ENCODE measurements around the gene FAM98B. TPM values are rescaled to one million over a fixed set of nuclear protein-coding genes. Genes with fewer than 3 reads are reported as not detected.

FAM98B gene
- total RNA-seq, 1 experiment from 2014 or later, result 8.9 TPM

DNA sequence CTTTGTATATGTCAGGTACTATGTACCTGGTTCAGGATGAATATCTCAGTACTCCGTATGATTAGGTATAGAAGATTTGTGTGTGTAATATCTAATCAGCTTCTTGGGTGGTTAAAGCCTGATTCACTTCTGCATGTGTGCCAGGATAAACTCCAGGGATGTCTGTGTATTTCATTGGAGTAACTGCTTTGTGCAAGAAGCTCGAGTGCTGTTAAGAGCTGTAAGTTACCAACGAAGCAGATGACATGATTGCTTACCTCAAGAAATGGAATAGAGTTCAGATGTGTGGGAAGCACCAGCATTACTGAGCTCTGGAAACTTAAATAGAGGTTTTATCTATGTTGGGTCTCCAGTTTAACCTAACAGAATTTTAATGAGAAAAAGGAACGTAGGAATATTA lies 23.7 kb downstream of the FAM98B start:
- no peak for DNase-seq
- Histone ChIP-seq H3K36me3 (replicated peaks; ENCODE audit: control insufficient read depth, insufficient read depth, low read length) (peaks cover 5% of the 10 kb centered on the region), H3K27me3 (ENCODE audit: control insufficient read depth, insufficient read depth, low read length) (no peaks in the 10 kb centered on the region), H3K4me3 (ENCODE audit: insufficient read depth, low read depth, low read length) (no peak overlapping the region)

DNA sequence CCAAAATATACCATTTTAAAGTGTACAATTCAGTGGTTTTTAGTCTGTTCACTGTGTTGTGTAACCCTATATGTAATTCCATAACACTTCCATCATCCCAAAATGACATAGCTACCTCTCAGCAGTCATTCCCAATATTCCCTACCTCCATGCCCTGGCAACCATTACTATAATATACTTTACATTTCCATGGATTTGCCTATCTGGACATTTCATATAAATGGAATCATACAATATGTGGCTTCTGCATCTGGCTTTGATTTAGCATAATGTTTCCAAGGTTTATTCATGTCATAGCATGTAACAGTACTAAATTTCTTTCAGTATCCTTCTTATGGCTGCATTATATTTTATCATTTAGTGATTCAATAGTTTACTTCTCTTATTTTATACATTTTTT lies 25.3 kb downstream of the FAM98B start:
- Histone ChIP-seq H3K36me3 (replicated peaks; ENCODE audit: control insufficient read depth, insufficient read depth, low read length) (peaks cover 5% of the 10 kb centered on the region), H3K27me3 (ENCODE audit: control insufficient read depth, insufficient read depth, low read length) (no peaks in the 10 kb centered on the region), H3K4me3 (ENCODE audit: insufficient read depth, low read depth, low read length) (no peak overlapping the region)
- no peak for DNase-seq

DNA sequence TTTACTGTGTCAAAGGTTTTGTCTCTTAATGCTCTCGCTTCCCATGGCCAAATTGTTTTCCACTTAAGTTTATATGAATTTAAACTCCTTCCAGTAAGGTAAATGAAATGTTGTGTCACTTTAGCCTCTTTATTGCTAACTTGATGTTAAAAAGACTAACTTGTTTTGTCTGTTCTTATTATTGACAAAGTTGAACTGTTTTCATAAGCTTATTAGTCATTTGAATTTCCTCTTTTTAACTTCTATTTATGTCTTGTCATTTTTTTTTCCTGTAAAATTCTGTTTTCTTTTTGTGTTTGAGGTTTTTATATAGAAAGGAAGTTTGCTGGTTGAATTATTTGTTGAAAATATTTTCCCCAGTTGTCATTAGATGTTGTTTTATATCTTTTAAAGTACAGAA lies 25.8 kb downstream of the FAM98B start:
- H3K36me3 ChIP-seq (replicated peaks; ENCODE audit: control insufficient read depth, insufficient read depth, low read length), result peaks cover under 1% of the 10 kb centered on the region
- H3K4me3 ChIP-seq (ENCODE audit: insufficient read depth, low read depth, low read length), result no peak overlapping the region
- no peak for DNase-seq
- H3K27me3 ChIP-seq (ENCODE audit: control insufficient read depth, insufficient read depth, low read length), result no peaks in the 10 kb centered on the region

DNA sequence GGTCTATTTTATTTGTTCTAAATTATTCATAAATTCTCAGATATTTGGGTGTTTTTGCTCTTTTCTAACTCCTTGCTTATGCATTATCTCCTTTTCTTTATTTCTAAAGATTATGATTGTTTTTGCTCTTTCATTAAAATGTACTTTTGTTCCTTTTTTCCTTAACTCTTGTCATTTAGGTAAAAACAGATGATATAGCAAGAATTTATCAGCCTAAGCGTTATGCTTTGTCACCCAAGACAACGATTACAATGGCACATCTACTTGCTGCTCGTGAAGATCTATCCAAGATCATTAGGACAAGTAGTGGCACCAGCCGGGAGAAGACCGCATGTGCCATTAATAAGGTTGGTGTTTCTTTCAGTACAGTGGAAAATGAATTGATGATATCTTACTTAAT lies 27.2 kb downstream of the FAM98B start:
- Histone ChIP-seq H3K4me3 (ENCODE audit: insufficient read depth, low read depth, low read length) (no peak overlapping the region), H3K27me3 (ENCODE audit: control insufficient read depth, insufficient read depth, low read length) (no peaks in the 10 kb centered on the region), H3K36me3 (replicated peaks; ENCODE audit: control insufficient read depth, insufficient read depth, low read length) (no peaks in the 10 kb centered on the region; the same call in none of the 2 replicates)
- no peak for DNase-seq

DNA sequence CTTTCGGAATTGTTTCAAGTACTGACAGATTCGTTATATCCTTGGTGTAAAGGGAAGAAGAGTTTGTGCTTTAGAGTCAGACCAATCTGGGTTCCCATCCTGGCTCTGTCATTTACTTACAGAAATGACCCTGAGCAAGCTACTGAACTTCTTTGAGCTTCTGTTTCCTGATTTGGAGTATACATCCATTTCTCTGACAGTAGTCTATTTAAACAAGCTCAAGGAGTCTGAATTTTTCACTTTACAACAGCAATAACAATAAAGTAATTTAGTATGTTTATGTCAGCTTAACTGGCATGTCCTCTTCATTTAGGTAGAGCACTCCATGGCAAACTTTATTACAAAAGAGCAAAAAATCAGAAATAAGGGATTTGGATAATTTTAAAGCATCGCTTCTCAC lies 27.8 kb downstream of the FAM98B start:
- Histone ChIP-seq H3K36me3 (replicated peaks; ENCODE audit: control insufficient read depth, insufficient read depth, low read length) (no peaks in the 10 kb centered on the region; the same call in none of the 2 replicates), H3K27me3 (ENCODE audit: control insufficient read depth, insufficient read depth, low read length) (no peaks in the 10 kb centered on the region), H3K4me3 (ENCODE audit: insufficient read depth, low read depth, low read length) (no peak overlapping the region)
- DNase-seq, result no peak

DNA sequence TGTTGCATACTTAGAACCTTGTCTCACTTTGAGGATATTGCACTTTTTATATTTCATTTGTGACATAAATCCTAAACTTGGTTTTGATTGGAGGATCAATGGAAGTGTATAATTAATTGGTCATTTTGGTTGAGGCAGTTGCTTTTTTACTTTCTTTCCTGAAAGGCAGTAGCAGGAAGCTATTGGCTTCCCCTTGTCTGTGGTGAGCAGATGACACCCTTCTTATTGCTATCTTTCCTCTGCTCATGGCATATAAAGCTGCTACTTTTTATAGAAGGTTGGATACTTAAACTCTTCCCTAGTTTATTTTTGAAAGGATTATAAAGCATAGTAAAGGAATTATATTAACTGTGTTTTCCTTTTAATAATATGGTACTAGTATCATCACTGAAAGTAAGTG lies 28.6 kb downstream of the FAM98B start:
- Histone ChIP-seq H3K4me3 (ENCODE audit: insufficient read depth, low read depth, low read length) (no peak overlapping the region), H3K27me3 (ENCODE audit: control insufficient read depth, insufficient read depth, low read length) (no peaks in the 10 kb centered on the region)

DNA sequence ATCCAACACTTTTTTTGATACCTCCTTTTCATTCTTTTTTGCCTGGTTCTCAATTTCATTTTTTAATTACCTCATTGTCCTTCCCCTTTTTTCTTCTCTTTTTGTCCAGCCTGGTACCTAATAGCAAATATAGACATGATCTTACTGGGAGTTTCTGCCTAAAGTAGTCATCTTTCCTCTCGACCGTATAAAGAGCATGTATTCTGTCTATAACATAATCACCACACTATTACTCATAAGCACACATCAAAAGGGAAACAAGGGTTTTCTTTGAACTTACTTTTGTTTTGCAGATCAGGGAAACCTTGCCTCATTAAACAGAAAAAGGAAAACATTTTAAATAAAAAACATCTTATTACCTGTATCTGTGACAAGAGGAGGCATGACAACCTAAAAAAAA lies 33.0 kb downstream of the FAM98B start:
- Histone ChIP-seq H3K4me3 (ENCODE audit: insufficient read depth, low read depth, low read length) (no peak overlapping the region), H3K27me3 (ENCODE audit: control insufficient read depth, insufficient read depth, low read length) (no peaks in the 10 kb centered on the region), H3K36me3 (replicated peaks; ENCODE audit: control insufficient read depth, insufficient read depth, low read length) (no peaks in the 10 kb centered on the region; the same call in 1 of the 2 replicates)
- no peak for DNase-seq

More for the DNA sequence above, 28.6 kb downstream of the FAM98B start:
- H3K36me3 ChIP-seq (replicated peaks; ENCODE audit: control insufficient read depth, insufficient read depth, low read length), result no peaks in the 10 kb centered on the region; the same call in none of the 2 replicates
- no peak for DNase-seq

DNA sequence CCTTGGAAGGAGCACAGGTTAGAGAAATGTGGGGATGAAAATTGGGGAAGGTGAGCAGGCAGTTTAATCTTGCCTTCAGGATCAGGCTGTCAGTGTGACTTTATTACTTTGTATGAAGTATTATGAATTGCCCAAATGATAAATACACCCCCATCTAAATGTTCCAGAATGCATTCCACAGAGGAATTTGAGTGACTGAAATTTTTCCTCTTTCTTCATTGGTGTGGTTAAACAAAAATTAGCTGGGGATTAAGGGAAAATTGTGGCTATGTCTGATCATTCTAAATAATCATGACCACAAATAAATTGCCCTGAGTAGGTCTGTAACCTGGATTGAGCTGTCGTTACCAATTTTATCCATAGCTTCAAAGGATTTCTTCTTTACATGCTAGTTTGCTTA lies 33.5 kb downstream of the FAM98B start:
- H3K36me3 ChIP-seq (replicated peaks; ENCODE audit: control insufficient read depth, insufficient read depth, low read length), result no peaks in the 10 kb centered on the region; the same call in 1 of the 2 replicates
- DNase-seq, result no peak
- no peaks in the 10 kb centered on the region for H3K27me3 ChIP-seq (ENCODE audit: control insufficient read depth, insufficient read depth, low read length)

DNA sequence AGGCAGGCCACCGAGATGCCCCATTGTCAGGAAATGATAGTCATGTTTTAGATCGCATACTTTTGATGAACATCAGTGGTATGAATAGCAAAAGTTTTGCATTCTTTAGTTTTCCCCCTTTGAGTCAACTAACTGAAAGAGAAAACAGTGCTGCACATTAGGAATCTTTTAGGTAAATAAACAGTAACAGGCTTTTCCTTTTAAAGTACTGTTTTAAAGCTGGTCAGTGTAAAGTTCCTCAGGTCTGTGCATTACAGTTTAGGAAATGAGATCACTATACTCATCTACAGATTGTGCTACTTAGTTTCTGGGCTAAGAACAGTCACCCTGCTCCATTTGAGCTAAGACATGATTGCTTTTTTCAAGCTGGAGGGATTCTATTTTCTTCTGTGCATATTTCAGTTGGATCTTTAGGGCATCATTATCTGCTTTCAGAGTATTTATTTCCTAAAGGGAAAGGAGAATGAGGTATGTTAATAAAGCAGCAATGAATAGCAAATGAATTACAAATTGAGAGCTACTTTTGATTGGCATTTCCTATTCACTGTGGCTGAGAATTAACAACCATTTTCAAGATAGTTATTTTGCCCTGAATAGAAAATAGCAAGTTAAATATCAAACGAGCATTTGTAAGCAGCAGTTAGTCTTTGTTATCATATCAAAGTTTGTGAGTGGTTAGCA lies 36.5 kb downstream of the FAM98B start:
- DNase-seq, result no peak
- Histone ChIP-seq H3K27me3 (ENCODE audit: control insufficient read depth, insufficient read depth, low read length) (no peaks in the 10 kb centered on the region), H3K4me3 (ENCODE audit: insufficient read depth, low read depth, low read length) (no peak overlapping the region), H3K36me3 (replicated peaks; ENCODE audit: control insufficient read depth, insufficient read depth, low read length) (no peaks in the 10 kb centered on the region)

More for the DNA sequence above, 33.5 kb downstream of the FAM98B start:
- H3K4me3 ChIP-seq (ENCODE audit: insufficient read depth, low read depth, low read length), result no peak overlapping the region

DNA sequence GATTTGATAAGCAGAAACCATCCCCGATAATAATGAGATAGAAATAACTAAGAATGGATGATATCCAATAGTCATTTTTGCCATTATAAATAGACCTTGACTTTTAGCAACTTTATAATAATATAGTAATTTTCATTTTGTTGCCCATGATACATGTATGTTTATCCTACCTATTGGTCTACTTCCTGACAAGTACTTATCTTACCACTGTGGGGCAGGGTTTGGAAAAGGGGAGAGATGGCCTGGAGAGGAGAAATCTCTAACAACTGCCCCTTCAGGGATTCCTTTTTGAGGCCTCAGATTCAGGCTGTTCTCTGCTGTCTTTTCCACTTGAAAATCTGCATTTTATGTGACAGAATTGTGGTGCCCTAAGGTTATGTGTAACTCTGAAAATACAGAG lies 42.2 kb downstream of the FAM98B start:
- H3K4me3 ChIP-seq (ENCODE audit: insufficient read depth, low read depth, low read length), result no peak overlapping the region
- no peaks in the 10 kb centered on the region for H3K36me3 ChIP-seq (replicated peaks; ENCODE audit: control insufficient read depth, insufficient read depth, low read length)
- H3K27me3 ChIP-seq (ENCODE audit: control insufficient read depth, insufficient read depth, low read length), result no peaks in the 10 kb centered on the region
- DNase-seq, result peak; percentile 10

DNA sequence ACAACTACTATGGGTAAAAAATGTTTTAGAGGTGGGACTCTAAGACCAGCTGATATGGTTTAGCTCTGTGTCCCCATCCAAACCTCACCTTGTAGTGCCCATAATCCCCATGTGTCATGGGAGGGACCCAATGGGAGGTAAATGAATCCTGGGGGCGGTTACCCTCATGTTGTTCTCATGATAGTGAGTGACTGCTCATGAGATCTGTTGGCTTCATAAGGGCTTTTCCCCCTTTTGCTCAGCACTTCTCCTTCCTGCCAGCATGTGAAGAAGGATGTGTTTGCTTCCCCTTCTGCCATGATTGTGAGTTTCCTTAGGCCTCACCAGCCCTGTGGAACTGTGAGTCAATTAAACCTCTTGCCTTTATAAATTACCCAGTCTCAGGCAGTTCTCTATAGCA lies 45.7 kb downstream of the FAM98B start:
- DNase-seq, result no peak
- H3K27me3 ChIP-seq (ENCODE audit: control insufficient read depth, insufficient read depth, low read length), result no peaks in the 10 kb centered on the region
- H3K36me3 ChIP-seq (replicated peaks; ENCODE audit: control insufficient read depth, insufficient read depth, low read length), result no peaks in the 10 kb centered on the region
- H3K4me3 ChIP-seq (ENCODE audit: insufficient read depth, low read depth, low read length), result no peak overlapping the region

DNA sequence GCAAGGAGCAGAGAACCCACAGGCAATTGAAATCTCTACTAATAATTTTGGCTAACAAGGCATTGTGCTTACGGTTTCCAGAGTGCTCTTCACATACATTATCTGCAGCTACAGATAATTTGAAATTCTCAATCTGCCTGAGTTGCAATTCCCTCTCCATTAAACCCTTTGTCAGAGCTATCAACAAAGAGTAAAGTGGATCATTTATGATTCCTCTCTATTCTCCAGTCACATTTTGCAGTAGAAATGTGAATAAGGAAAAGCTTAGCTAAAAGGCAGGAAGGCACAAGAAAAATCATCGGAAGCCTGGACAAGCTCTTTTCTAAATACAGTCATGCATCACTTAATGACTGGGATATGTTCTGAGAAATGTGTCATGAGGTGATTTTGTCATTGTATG lies 49.6 kb downstream of the FAM98B start:
- DNase-seq, result no peak
- Histone ChIP-seq H3K4me3 (ENCODE audit: insufficient read depth, low read depth, low read length) (no peak overlapping the region), H3K36me3 (replicated peaks; ENCODE audit: control insufficient read depth, insufficient read depth, low read length) (no peaks in the 10 kb centered on the region), H3K27me3 (ENCODE audit: control insufficient read depth, insufficient read depth, low read length) (no peaks in the 10 kb centered on the region)

DNA sequence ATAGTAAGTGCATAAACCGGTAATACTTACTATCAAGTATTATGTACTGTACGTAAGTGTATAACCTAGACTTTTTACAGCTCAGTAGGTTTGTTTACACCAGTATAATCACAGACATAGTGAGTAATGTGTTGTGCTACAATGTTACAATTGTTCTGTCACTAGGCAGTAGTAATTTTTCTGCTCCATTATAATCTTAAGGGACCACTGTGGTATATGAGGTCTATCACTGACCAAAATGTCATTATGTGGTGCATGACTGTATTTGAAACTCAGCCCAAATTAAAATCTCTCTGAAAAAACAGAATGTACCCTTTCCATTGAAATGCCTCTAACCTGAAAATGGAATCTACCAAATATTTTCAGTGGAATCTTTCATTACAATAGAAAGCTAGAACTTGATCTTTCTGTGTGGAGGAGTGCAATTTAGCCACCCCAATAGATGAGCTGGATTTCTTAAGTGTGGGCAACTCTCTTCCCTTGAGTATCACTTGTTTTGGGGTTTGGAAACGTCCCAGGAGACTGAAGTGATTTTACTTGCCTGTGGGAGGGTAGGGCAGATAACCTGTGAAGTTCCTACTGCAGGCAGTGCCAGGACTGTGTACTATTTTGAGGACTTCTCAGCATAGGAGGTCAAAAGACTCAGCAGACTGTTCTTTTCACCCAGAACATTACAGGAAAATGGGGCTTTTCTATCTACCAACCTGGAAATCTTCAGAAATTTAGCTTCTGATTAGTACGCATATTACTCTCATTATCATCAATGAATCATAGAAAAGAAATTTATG lies 50.9 kb downstream of the FAM98B start:
- H3K36me3 ChIP-seq (replicated peaks; ENCODE audit: control insufficient read depth, insufficient read depth, low read length), result no peaks in the 10 kb centered on the region
- no peak for DNase-seq

DNA sequence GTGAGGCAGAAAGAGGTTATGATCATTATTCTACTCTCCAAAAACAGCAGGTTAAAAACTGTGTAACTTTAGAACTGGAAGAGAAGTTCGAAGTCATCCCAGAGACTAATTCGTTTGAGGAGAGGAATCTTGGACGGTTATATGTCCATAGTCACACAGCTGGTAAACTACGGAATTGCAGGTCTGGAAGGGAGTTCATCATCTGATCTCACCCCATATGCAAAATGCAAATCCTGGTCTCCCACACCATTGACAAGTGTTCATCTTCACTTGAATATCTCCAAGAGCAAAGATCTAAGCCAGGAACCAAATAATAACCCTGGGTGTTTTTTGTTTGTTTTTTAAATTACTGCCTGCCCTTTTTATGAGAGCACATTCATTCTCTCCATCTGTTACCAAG lies 53.1 kb downstream of the FAM98B start:
- DNase-seq, result no peak
- Histone ChIP-seq H3K36me3 (replicated peaks; ENCODE audit: control insufficient read depth, insufficient read depth, low read length) (no peaks in the 10 kb centered on the region), H3K27me3 (ENCODE audit: control insufficient read depth, insufficient read depth, low read length) (no peaks in the 10 kb centered on the region), H3K4me3 (ENCODE audit: insufficient read depth, low read depth, low read length) (no peak overlapping the region)

More for the DNA sequence above, 50.9 kb downstream of the FAM98B start:
- Histone ChIP-seq H3K27me3 (ENCODE audit: control insufficient read depth, insufficient read depth, low read length) (no peaks in the 10 kb centered on the region), H3K4me3 (ENCODE audit: insufficient read depth, low read depth, low read length) (no peak overlapping the region)

DNA sequence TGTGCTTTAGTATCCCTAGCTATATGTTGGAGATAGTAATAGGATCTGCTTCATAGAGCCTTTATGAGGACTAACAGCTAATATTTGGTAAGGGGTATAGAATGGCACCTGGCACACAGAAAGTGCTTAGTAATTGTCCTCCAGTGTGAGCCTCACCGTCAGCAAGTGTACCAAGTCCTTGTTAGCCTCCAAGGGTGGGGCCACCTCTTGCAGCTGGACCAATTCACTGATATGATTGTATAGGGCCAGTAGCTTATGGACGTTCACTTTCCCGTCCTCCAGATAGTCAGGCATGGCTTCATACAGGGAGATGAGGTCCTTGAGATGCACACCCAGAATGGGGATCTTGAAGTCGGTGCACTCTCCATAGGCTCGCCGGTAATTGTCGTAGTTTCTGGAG lies 53.6 kb downstream of the FAM98B start:
- Histone ChIP-seq H3K4me3 (ENCODE audit: insufficient read depth, low read depth, low read length) (no peak overlapping the region), H3K36me3 (replicated peaks; ENCODE audit: control insufficient read depth, insufficient read depth, low read length) (no peaks in the 10 kb centered on the region), H3K27me3 (ENCODE audit: control insufficient read depth, insufficient read depth, low read length) (no peaks in the 10 kb centered on the region)
- DNase-seq, result no peak
